AG04450 (cell line): Measurements from ENCODE around the gene CDH22. TPM values are rescaled to one million over a fixed set of nuclear protein-coding genes. Genes with fewer than 3 reads are reported as not detected.

Experiments used
- CTCF ChIA-PET: fragments of 300-600, 350-600 bp; formaldehyde crosslinking; extraction: SDS; loops from one replicate; lab custom pipeline; 2022; ENCODE audit warnings: antibody characterized with exemption, inconsistent platforms; lab: Charles Lee
- POLR2A ChIA-PET: fragments of 350-600 bp; formaldehyde crosslinking; extraction: SDS; loops from one replicate; lab custom pipeline; 2021; ENCODE audit warnings: antibody characterized with exemption, inconsistent platforms; lab: Yijun Ruan, JAX
- DNase-seq: peaks from one replicate; pipeline ENCODE4 v3.0.0-alpha.2; 2011; ENCODE audit warnings: low read depth, low spot score
- H3K27ac ChIP-seq: one replicate; pipeline ENCODE4 v1.5.1; 2012; ENCODE audit warnings: low read depth, low read length, control low read depth
- H3K27me3 ChIP-seq: one replicate; pipeline ENCODE4 v1.6.0; 2012; ENCODE audit warnings: low read length; ENCODE audit not compliant: control insufficient read depth, insufficient read depth
- H3K4me3 ChIP-seq: 2 replicates; pipeline ENCODE4 v1.5.1; 2011; ENCODE audit warnings: mild to moderate bottlenecking, low read depth, low read length, control low read depth
- H3K9me3 ChIP-seq: 2 replicates; pipeline ENCODE4 v1.5.1; 2012; ENCODE audit warnings: low read length; ENCODE audit not compliant: control insufficient read depth, insufficient read depth
- CTCF ChIP-seq: IDR thresholded peaks from 2 replicates; pipeline ENCODE4 v1.5.1; 2011; ENCODE audit warnings: low read depth, low read length, control low read depth, inconsistent platforms
- polyA plus RNA-seq: library from polyadenylated mRNA; depleted of rRNA; stranded (reverse); fragments of >200 nt; gene quantifications from 2 replicates; pipeline ENCODE4 v1.2.3, GENCODE V29; 2011; rRNA removed

CDH22 gene
- polyA plus RNA-seq, 1 experiment: not detected

DNA sequence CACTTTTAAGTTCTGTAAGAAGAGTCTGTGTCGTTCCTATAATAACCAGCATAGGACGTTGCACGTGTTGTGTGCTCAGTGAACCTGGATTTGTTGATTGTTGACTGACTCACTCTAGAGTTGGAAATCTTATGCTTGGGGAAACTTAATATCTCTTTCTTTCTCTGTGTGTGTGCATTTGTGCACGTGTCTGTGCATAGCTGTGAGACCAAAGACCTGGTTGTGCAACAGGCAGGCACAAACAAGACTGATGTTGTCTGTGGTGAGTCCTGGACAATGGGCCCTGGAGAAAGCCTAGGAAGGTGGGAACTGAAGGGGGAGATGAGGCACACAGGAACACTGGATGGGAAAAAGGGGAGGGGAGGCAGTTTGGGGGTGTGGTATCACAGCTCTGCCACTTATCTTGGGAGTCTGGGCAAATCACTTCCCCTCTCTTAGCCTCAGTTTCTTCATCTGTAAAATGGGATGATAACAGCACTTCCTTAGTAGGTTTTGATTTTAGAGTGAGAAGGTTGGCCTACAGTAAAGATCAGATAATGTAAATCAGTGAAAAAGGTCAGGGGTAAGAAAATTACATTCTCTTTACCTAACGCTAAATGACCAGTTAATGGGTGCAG is 181.8 kb downstream of the CDH22 start:
- CTCF ChIA-PET: no interaction called here
- H3K4me3 ChIP-seq: no peak overlapping the region
- H3K9me3 ChIP-seq: no peaks in the 10 kb centered on the region
- POLR2A ChIA-PET: no interaction called here
- DNase-seq: no peak
- no peak for TF ChIP-seq CTCF
- peaks cover 22% of the 10 kb centered on the region for H3K27me3 ChIP-seq
- no peak overlapping the region for H3K27ac ChIP-seq

Other genes with a start within 250 kb of the CDH22 start
- 21.5 and 27.0 TPM in 2 replicates for gene NCOA5, start 218.5 kb downstream of the CDH22 start, polyA plus RNA-seq
- gene CD40, start 190.2 kb downstream of the CDH22 start, polyA plus RNA-seq: 0.21 and 0.37 TPM in 2 replicates
- gene ELMO2, start 98.1 kb upstream of the CDH22 start, polyA plus RNA-seq: 34.4 and 39.2 TPM in 2 replicates
- gene ZNF334, start 205.1 kb upstream of the CDH22 start, polyA plus RNA-seq: 3.3 and 4.0 TPM in 2 replicates
- gene OCSTAMP, start 242.2 kb upstream of the CDH22 start, polyA plus RNA-seq: not detected in 2 replicates